Ovary (tissue), 3 donors: Measurements from ENCODE around the gene FAM53B.

Experiments
- EP300 ChIP-seq: sonication (generic); formaldehyde crosslinking; IDR thresholded peaks from one replicate; pipeline ENCODE4 v1.6.1; 2017; ENCODE audit warnings: antibody characterized with exemption
- POLR2A ChIP-seq: fragments of 450-650 bp; IDR thresholded peaks from one replicate; pipeline ENCODE4 v1.6.1; 2017; ENCODE audit warnings: antibody characterized with exemption, mild to moderate bottlenecking, moderate library complexity
- TF ChIP-seq, protein P1 (sequence below), 3 donors: fragments of 450-650 bp in 2 of 3; fragments of 200-600 bp in 1 of 3; IDR thresholded peaks; one replicate each; pipeline versions ENCODE4 v1.5.1 to v1.8.0; 2016 to 2022; ENCODE audit warnings: antibody characterized with exemption in 3 of 3, mild to moderate bottlenecking in 1 of 3
- donor health status: DM: no; HTN: no; CAD: no.

DNA sequence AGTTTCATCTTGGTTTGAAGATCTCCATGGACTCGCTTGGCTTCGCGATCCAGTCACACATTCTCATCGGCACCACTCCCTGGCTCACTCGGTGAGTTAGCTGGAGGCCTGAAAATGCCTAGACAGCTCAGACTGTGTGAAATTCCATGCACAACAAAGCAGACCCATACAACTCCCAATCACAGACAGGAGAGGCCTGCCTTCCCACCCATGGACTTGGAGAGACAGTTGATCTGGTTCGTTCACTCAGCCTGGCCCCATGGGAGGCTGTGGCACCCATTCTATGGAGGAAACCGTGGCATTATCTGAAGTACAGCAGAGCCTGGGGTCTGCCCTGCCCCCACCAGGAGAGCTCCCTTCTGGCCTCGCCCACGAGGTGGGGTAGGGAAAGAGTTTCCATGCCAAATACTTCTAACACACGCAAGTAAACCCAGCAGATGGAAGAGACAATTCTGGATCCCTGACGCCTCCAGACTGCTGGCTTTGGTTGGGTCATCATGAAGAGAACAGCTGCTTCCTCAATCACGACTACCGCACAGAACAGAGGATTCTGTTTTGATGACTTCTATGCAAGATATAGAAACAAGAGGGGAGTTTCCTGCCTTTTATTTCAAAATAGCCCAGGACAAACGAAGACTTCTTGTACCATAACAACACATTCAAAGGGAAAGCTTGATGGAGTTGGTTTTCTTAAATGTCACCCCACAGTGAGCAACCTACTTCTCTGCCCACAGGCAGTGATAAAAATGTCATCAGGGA is 15.9 kb downstream of the FAM53B start:
- TF ChIP-seq, protein P1, sequence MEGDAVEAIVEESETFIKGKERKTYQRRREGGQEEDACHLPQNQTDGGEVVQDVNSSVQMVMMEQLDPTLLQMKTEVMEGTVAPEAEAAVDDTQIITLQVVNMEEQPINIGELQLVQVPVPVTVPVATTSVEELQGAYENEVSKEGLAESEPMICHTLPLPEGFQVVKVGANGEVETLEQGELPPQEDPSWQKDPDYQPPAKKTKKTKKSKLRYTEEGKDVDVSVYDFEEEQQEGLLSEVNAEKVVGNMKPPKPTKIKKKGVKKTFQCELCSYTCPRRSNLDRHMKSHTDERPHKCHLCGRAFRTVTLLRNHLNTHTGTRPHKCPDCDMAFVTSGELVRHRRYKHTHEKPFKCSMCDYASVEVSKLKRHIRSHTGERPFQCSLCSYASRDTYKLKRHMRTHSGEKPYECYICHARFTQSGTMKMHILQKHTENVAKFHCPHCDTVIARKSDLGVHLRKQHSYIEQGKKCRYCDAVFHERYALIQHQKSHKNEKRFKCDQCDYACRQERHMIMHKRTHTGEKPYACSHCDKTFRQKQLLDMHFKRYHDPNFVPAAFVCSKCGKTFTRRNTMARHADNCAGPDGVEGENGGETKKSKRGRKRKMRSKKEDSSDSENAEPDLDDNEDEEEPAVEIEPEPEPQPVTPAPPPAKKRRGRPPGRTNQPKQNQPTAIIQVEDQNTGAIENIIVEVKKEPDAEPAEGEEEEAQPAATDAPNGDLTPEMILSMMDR (IDR thresholded peaks at IDR 0.05): no peak
- TF ChIP-seq EP300: no peak
- TF ChIP-seq POLR2A: no peak
